Measurements from ENCODE around the gene CYP17A1.
"Not testable (repeated sequence)": the region's sequence is repeated elsewhere in the genome, so short reads cannot be mapped to it uniquely, and the experiment has no call there.

The CYP17A1 gene

DNA sequence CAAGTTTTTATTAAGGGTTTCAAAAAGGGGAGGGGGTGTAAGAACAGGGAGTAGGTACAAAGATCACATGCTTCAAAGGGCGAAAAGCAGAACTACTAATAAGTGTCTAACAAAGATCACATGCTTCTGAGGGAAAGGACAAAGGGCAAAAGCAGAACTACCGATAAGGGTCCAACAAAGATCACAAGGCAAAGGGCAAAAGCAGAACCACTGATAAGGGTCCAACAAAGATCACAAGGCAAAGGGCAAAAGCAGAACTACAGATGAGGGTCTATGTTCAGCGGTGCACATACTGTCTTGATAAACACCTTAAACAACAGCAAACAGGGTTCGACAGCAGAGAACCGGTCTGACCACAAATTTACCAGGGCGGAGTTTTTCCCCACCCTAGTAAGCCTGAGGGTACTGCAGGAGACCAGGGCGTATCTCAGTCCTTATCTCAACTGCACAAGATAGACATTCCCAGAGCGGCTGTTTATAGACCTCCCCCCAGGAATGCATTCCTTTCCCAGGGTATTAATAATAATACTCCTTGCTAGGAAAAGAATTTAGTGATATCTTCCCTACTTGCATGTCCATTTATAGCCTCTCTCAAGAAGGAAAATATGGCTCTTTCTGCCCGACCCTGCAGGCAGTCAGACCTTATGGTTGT, 1.2 kb upstream of the CYP17A1 start:
- H3K4me3 ChIP-seq, H3K27ac ChIP-seq: not testable (repeated sequence)

DNA sequence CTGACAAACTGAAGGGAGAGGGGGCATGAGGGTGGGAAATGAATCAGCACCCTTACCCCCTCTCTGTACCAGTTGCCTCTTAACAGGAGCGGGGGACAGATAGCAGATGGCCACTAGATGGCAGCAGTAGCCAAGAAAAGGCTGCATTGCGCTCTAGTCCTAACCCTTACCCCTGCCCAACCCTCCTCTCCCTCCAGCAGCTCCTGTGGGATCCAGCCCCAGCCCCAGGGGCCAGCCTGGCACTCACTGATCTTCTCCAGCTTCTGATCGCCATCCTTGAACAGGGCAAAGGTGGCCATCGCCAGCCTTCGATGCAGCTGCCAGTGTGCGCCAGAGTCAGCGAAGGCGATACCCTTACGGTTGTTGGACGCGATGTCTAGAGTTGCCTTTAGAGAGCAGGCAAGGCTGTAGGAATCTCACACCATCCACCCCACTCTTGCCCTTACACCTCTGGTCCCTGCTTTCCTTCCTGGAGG, 2.2 kb downstream of the CYP17A1 start:
- no peak overlapping the region for H3K27ac ChIP-seq

DNA sequence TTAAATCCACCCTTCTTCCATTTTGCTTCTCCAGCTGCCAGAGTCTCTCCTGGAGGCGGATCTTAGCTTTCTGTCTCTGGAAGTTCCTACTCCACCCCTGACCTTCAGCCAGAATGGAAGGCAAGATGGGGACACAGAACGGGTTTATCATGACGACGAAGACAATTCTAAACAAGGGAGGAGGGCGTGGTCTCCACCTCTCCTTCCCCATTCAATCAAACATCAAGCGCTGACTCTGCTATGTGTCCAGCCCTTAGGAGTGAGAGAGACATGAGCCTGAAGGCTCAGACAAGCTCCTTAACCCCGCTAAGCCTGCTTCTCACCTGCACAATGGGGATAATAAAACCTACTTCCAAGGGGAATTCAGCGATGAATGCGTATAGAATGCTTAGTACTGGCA, 3.1 kb downstream of the CYP17A1 start:
- Histone ChIP-seq H3K27ac (no peak overlapping the region), H3K4me3 (no peak overlapping the region)

More for the DNA sequence above, 2.2 kb downstream of the CYP17A1 start:
- no peak overlapping the region for H3K4me3 ChIP-seq

DNA sequence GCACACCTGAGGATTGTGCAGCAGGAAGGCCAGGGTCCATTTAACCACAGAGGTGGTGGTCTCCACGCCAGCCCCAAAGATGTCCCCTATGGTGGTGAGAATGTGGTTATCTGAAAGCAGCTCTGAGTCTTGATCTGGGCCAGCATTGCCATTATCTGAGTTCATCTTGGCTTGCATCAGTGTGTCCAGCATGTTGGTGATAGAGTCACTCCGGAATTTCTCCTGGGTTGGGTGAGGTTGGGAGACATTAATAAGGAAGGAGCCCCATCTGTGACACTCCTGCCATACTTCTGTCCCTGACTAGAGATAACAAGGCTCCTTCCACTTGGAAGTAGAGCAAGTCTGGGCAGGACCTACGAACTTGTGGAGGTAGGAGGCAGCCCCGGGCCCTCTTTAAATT, 4.2 kb downstream of the CYP17A1 start:
- Histone ChIP-seq H3K4me3 (no peak overlapping the region), H3K27ac (no peak overlapping the region)

DNA sequence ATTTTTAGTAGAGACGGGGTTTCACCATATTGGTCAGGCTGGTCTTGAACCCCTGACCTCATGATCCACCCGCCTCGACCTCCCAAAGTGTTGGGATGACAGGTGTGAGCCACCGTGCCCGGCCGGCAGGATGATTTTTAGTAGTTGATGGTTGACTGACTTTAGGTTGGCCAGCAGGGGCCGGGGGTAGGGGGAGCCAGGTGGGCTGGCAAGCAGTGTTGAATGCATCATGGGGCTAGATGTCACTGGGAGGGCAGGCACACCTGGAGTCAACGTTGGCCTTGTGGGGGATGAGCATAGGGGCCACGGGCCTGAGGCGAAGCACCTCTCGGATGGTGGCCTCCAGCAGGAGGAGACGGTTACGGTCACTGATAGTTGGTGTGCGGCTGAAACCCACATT, 5.0 kb downstream of the CYP17A1 start:
- Histone ChIP-seq H3K27ac (peak overlapping the region in 1 of 21 experiments; percentile 5), H3K4me3 (no peak overlapping the region)

DNA sequence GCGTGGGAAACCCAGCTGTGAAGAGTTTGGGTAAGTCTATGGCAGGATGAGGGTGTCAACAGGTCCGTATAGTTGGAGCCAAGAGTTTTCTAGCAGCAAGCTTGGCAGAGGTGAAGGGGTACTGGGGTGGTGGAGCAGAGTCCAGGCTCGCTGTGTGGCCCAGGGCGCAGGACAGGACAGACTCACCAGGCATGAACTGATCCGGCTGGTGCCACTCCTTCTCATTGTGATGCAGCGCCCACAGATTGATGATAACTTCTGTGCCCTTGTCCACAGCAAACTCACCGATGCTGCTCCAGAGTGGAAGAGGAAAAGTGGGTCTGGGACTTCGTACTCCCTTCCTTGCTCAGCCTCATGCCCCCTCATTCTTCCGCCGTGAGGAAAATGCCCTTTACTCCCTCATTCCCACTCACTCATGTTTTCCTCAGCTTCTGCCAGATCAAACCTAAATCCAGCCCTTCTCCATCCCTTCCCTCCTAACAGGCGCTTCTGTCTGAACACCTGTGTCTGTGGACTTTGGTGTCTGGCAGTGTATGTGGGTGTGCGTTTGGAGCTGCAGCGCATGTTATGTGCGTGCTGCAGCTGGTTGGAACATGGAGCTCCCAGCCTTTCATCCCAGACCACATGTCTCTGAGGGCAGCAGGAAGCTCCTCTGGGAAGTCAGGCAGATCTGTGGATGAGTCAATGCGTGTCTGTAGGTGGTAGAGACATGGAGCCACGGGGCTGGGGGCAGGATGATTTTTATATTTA, 5.7 kb downstream of the CYP17A1 start:
- Histone ChIP-seq H3K27ac (peak overlapping the region in 2 of 21 experiments; percentile 5 to 11), H3K4me3 (no peak overlapping the region)

DNA sequence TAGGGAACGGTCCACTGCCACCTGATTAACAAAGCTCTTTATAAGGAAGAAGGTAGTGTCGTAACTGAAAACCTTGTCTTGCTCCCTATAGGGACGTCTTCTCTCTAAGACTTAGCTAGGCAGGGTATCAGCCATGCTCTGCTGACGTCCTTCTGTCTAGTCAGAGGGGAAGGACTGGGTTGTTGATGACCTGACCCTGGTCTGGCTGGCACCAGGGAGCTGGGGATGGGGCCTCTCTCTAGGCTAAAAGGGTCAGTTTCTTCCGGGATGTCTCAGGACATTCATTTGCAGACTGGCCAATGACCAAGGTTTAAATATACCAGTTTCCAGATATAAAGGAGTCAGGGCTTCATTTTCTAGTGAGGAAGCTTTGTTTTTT, 9.6 kb downstream of the CYP17A1 start:
- no peak overlapping the region for H3K4me3 ChIP-seq
- H3K27ac ChIP-seq = no peak overlapping the region

DNA sequence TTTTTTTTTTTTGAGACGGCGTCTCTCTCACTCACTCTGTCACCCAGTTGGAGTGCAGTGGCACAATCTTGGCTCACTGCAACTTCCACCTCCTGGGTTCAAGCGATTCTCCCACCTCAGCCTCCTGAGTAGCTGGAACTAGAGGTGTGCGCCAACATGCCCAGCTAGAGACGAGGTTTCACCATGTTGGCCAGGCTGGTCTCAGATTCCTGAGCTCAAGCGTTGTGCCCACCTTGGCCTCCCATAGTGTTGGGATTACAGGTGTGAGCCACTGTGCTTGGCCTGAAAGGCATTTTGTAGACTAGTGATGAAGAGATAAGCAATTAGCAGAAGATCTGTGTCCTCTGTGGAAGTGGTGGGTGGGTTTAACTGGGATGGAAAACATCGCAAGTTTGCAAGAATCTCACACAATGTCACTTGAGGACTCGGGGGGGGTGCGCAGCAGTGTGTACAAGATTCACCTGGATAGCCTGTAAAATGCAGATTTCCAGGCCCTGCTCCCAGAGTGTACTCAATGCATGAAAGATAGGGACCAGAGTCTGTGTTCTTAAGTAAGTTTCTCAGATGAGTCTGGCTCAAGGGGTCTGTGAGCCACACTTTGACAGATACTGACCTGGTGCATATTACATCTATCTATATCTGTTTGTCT, 10.9 kb downstream of the CYP17A1 start:
- Histone ChIP-seq H3K4me3 (no peak overlapping the region), H3K27ac (no peak overlapping the region)

DNA sequence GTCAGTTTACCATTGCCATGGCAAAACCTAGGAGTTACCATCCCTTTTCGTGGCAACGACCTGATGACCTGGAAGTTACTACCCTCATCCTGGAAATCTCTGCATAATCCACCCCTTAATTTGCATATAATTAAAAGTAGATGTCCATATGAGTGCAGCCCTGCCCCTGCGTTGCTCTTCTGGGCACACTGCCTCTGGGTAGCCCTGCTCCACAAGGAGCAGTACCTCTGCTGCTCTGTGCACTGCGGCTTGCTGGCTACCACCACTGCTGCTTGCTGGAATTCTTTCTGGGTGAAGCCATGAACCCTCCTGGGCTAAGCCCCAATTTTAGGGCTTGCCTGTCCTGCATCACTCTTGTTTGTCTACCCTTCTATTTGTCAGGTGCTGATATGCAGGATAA, 12.5 kb downstream of the CYP17A1 start:
- H3K27ac ChIP-seq = no peak overlapping the region
- no peak overlapping the region for H3K4me3 ChIP-seq

DNA sequence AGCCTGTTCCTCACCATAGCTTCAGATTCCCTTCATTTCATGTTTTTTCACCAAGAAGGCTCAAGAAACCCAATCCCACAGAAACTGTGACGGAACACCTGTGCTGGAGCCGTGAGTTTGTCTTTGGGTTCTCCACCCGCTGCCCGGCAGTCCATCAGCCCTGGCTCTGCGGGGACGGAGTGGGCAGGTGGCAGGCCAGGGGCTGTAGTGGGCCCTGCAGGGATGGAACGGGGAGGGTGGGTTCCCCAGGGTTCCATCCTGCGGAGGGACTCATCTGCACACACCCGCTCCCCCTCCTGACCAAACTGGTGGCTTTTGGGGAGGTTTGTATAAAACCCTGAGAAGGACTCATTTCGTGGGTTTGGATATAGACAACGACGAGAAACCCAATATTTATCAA, 15.0 kb downstream of the CYP17A1 start:
- no peak overlapping the region for H3K27ac ChIP-seq
- H3K4me3 ChIP-seq = no peak overlapping the region

DNA sequence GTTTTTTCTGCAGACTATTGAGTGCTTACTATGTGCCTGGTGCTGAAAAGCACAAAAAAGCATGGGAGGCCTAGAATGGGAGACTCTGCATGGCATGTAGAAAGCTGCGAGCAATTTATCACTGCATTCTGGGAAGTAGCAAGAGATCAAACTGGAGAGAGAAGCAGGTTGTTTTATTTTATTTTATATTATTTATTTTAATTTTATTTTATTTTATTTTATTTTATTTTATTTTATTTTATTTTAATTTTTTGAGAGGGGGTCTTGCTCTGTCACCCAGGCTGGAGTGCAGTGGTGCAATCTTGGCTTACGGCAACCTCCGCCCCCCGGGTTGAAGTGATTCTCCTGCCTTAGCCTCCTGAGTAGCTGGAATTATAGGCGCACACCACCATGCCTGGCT, 17.2 kb downstream of the CYP17A1 start:
- H3K27ac ChIP-seq = peak overlapping the region in 2 of 21 experiments; percentile 6 to 33
- H3K4me3 ChIP-seq = not testable (repeated sequence)

DNA sequence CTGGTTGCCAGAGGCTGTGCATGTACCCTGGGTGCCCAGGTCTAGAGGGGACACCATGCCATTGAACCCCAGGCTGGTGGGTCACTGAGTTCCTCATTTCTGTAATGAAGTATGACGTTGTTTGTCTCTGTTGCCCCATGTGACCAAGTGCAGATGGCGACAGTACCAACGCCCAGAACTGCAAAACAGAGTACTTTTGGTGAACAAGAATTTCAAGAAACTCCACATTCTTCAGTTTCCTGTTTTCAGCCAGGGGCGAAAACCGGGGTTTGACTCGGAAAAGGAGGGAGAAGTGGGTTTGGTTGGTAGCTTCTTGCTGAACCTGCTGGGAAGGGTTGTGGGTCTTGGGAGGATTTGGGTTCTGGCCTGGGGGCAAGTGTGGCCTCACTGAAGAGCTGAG, 18.2 kb downstream of the CYP17A1 start:
- peak overlapping the region in 9 of 21 experiments; percentile 3 to 68 (median 47) for H3K27ac ChIP-seq
- H3K4me3 ChIP-seq = no peak overlapping the region

DNA sequence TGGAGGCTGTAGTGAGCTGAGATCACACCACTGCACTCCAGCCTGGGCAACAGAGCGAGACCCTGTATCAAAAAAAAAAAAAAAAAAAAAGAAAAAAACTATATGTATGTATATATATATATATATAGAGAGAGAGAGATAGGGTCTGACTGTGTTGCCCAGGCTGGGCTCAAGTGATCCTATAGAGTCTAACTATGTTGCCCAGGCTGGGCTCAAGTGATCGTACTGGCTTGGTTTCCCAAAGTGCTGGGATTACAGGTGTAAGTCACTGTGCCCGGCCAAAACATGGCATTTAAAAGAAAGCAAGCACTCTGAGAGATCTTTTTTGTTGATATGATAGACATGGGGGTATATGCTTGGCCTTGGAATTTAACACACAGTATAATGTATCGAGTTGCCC, 20.0 kb downstream of the CYP17A1 start:
- H3K27ac ChIP-seq = peak overlapping the region in 13 of 21 experiments; percentile 78 to 94 (median 87)
- H3K4me3 ChIP-seq = no peak overlapping the region

DNA sequence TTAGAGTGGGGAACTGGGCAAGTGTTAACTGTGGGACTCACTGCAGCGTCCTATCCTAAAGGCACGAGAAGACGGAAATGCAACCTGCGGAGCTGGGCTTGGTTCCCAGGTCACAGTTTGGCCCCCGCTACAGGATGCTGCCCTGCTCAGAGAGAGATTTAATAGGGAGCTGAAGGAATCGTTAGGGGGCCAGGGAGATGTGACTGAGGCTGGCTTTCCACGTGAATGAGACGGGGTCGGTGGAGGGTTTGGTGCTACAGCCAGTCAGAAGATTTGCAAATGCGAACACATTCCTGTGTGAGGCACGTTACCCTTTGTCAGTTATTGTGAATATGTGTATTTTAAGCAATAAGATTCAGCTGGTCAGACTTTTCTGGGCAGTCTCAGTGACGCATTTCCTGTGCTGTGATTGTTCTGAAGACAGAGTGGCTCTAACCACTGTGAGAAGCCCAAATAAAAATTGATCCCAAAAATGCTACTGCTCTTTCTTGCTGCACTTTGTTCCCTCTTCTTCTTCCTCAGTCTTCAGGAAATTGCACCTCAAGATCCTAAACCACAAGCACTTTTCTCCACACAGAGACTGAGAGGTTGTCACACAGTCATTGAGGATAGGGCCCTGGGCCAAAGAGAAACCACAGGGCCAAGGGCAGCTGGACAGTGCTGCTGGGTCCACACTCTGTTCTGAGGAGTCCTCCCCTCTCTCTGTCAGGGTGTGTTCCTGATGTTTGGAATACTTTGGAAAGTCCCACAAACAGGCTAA, 21.2 kb downstream of the CYP17A1 start:
- peak overlapping the region; percentile 46 to 94 (median 83) for H3K27ac ChIP-seq
- no peak overlapping the region for H3K4me3 ChIP-seq

DNA sequence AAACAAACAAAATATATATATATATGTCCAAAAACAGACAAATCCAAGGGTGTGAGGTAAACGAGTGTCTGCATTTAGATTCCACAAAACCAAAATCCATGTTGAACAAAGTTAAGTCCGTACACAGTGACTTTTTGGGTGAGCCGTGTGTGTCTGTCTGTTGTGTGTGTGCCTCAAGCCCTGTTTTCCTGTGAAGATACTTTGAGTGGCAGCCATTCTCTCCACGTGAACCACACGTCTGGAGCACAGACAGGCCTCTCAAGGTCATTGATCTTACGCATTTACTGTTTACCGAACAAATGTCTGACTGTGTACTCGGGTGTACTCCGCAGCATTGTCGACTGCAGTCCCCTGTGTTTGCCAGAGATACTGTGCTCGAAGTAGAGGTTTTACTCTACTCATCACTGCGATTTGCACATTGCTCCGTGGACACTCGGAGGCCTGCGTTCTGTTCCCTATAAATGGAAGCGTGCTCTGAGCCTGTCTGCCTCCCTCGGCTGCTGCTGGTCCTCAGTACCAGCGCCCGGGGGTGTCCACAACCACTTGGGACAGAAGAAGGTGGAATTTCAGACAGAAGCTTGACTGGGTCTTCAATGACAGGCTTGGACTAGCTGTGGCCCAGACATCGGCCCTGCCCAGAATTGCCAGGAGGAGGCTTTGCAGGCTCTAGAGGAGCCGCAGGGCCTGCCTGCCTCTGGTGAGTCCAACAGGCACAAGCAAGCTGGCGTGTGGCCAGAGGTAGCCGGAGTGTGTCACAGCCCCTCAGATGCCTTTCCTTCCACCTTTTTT, 22.1 kb downstream of the CYP17A1 start:
- peak overlapping the region; percentile 46 to 94 (median 80) for H3K27ac ChIP-seq
- no peak overlapping the region for H3K4me3 ChIP-seq

DNA sequence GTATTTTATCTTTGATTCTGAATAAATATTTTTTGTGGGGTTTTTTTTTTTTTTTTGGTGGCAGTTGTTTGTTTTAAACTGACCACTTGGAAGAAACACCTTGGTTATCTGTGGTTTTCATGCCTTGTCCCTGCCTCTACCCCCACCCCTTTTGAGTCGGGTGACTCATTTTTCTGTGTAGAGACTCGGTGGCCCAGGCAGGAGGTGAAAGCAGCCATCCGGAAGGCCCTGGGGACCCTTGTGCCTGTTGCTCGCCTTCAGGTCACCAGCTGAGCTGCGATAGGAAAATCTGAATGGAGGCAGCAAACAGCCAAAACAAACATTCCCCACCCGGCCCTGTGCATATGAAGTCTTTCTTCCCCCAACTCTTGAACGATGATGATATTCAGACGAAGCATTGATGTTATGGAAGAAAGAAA, 22.8 kb downstream of the CYP17A1 start:
- H3K27ac ChIP-seq = peak overlapping the region in 16 of 21 experiments; percentile 29 to 94 (median 84)
- H3K4me3 ChIP-seq = no peak overlapping the region

DNA sequence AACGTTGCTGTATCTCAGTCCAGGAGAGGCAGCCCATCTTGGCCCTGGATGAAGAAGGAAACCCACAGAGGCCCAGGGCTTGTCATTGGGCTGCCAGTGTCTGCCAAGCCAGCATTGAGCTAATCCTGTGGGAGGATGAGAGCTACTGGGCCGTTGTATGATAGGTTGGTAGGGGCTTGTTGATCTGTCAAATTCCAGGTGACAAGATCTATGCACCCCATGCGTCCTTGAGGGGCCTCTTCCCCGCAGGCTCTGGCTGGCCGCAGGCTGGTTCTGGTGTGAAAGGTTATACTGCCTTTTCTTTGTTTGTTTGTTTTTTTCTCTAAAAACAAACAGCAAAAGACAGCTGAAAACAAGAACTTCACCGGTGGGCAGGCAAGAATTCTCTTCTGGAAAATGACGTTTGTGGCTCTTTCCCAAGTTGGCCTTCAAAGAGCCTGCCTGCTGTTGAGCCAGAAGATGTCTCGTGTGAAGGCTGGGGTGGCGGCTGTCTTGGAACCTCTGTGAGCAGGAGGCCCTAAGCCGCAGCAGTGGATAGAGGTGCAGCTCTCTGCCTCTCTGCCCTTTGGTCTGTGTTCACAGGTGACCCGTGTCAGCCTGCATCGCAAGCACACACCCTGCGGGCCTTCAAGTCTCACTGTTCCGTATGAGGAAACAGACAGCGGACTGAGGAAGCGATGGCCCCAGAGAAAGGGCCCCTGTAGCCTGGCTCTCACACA, 23.3 kb downstream of the CYP17A1 start:
- Histone ChIP-seq H3K27ac (peak overlapping the region in 14 of 21 experiments; percentile 29 to 94 (median 84)), H3K4me3 (no peak overlapping the region)

DNA sequence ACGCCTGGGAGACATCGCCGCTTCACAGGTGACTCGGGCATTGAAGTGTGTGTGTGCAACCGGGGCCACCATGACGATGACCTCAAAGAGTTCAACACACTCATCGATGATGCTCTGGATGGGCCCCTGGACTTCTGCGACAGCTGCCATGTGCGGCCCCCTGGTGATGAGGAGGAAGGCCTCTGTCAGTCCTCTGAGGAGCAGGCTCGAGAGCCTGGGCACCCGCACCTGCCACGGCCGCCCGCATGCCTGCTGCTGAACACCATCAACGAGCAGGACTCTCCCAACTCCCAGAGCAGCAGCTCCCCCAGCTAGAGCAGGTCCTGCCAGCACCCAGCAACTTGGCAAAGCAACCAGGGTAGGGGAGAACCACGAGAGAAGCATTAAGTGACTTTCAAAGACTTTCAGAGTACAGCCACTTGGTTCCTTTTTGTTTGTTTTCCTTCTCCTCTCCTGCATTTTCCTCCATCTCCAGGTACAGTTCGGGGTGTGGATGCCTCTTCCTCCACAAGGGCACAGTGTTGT, 24.1 kb downstream of the CYP17A1 start:
- Histone ChIP-seq H3K4me3 (no peak overlapping the region), H3K27ac (peak overlapping the region in 13 of 21 experiments; percentile 15 to 94 (median 80))

Data from skin epidermis (tissue), 12 donors.